C4-2B (cell line): ENCODE measurements around the gene OR1E2.

Source experiments
- ZFX ChIP-seq: fragments of 450-650 bp; IDR thresholded peaks from 2 replicates; pipeline ENCODE4 v1.6.1; 2017
- TF ChIP-seq, protein P1 (sequence below): fragments of 450-650 bp; conservative IDR thresholded peaks from 2 replicates; pipeline ENCODE4 v1.5.1; 2017; ENCODE audit warnings: mild to moderate bottlenecking

DNA sequence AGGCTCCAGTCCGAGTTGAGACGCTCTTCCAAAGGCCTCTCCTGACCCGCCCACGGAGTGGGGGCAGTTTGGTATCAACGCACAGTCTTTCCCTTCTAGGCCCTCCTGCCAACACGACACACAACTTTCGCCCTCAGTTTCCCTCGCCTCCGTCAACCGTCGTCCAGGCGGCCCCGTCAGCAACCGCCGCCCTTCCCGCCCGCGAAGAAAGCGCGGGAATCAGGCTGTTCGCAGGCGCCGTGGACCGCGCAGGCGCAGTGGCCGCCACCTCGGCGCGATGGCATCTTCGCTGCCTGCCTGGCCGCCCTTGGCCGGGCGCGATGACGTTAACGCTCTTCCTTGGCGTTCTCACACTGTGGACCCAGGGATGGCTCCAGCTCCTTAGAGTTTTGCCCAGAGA is 38.0 kb upstream of the OR1E2 start, which contains the start of gene SPATA22:
- TF ChIP-seq, protein P1, sequence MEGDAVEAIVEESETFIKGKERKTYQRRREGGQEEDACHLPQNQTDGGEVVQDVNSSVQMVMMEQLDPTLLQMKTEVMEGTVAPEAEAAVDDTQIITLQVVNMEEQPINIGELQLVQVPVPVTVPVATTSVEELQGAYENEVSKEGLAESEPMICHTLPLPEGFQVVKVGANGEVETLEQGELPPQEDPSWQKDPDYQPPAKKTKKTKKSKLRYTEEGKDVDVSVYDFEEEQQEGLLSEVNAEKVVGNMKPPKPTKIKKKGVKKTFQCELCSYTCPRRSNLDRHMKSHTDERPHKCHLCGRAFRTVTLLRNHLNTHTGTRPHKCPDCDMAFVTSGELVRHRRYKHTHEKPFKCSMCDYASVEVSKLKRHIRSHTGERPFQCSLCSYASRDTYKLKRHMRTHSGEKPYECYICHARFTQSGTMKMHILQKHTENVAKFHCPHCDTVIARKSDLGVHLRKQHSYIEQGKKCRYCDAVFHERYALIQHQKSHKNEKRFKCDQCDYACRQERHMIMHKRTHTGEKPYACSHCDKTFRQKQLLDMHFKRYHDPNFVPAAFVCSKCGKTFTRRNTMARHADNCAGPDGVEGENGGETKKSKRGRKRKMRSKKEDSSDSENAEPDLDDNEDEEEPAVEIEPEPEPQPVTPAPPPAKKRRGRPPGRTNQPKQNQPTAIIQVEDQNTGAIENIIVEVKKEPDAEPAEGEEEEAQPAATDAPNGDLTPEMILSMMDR: no peak
- no peak for TF ChIP-seq ZFX
